Gastroesophageal sphincter (tissue), 4 donors: Measurements from ENCODE around the gene CHCHD6. TPM values are rescaled to one million over a fixed set of nuclear protein-coding genes. Genes with fewer than 3 reads are reported as not detected.

ENCODE experiments used
- ATAC-seq: fragments of 150-250 bp; one replicate; pipeline ENCODE4 v1.9.1; 2016; ENCODE audit warnings: mild to moderate bottlenecking, moderate library complexity
- H3K27ac ChIP-seq, 4 donors: fragments of 200-600 bp; sonication (generic) in 3 of 4; 1 replicate in 3 of 4; 2 replicates in 1 of 4; pipeline ENCODE4 v1.5.1; 2016 to 2019
- H3K27me3 ChIP-seq: fragments of 200-600 bp; sonication (generic); one replicate; pipeline ENCODE4 v1.5.1; 2019
- H3K36me3 ChIP-seq, 2 donors: fragments of 200-600 bp; sonication (generic); one replicate each; pipeline ENCODE4 v1.5.1; 2019; ENCODE audit warnings: control low read depth in 1 of 2
- H3K4me1 ChIP-seq, 3 donors: fragments of 200-600 bp; sonication (generic); 1 replicate in 2 of 3; 2 replicates in 1 of 3; pipeline ENCODE4 v1.5.1; 2016 to 2019; ENCODE audit warnings: control low read depth in 2 of 3
- H3K4me3 ChIP-seq, 2 donors: fragments of 200-600 bp; sonication (generic); one replicate each; pipeline ENCODE4 v1.5.1; 2019; ENCODE audit warnings: mild to moderate bottlenecking in 1 of 2, moderate library complexity in 1 of 2
- H3K9me3 ChIP-seq, 3 donors: fragments of 200-600 bp; sonication (generic); one replicate each; pipeline ENCODE4 v1.5.1; 2017 to 2019; ENCODE audit warnings: control low read depth in 2 of 3
- EP300 ChIP-seq: sonication (generic); formaldehyde crosslinking; IDR thresholded peaks from one replicate; pipeline ENCODE4 v1.6.1; 2017; ENCODE audit warnings: antibody characterized with exemption, mild to moderate bottlenecking
- POLR2A ChIP-seq, 2 donors: fragments of 450-650 bp; IDR thresholded peaks; one replicate each; pipeline ENCODE4 v1.6.1; 2017; ENCODE audit warnings: antibody characterized with exemption in 2 of 2, mild to moderate bottlenecking in 2 of 2, moderate library complexity in 1 of 2
- POLR2AphosphoS5 ChIP-seq: sonication (generic); formaldehyde crosslinking; IDR thresholded peaks from one replicate; pipeline ENCODE4 v1.6.1; 2017; ENCODE audit warnings: antibody characterized with exemption
- whole genome bisulfite sequencing, 2 donors: methylation state at CpG; one replicate each; pipeline ENCODE4 v1.1.5; 2018; ENCODE audit warnings: low coverage in 1 of 2; 5-methylcytosine and 5-hydroxymethylcytosine counted together
- total RNA-seq, 4 donors: library from RNA; depleted of rRNA; stranded (reverse); fragments of >200 nt; gene quantifications; one replicate each; pipeline ENCODE4 v1.1.0, GENCODE V29; 2016
- TF ChIP-seq, protein P1 (sequence below), 4 experiments: fragments of 200-600 bp in 2 of 4; fragments of 450-650 bp in 2 of 4; sonication (generic) in 1 of 4; IDR thresholded peaks; one replicate each; pipeline ENCODE4 v1.5.1; 2017 to 2019; ENCODE audit warnings: antibody characterized with exemption in 4 of 4, mild to moderate bottlenecking in 2 of 4, moderate library complexity in 2 of 4

The CHCHD6 gene
- total RNA-seq, 4 donors from 2014 or later, result 8.5 to 37.2 (median 15.2) TPM

DNA sequence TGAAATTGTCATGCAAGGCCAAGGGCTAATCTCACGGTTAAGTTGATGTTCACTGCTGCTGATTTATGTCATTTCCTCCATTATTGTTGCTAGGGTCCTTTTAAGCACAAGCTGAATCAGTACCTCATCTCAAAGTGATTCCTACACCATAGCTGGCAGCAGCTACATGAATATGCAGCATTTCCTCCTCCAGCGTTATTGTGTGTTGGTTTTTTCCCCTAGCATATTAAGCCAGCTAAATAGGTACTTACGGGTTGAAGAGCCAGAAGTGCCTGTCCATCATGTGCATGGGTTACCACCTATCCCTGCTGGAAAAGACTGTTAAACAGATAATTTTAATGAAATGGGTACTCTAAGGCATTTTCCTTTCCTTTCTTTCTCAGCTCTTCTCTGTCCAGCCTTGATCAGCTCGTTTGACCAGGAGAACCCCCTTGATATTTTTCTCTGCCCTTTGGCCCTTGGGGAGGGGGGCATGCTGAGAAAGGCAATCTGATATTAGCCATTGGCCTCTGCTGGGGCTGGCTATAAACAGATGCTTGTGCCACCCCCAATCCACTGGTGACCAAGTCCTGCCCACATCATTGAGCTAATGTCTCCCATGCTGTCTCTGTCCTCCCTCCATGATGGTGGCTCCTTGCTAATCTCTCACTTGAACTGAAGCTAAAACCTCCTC is 163.3 kb downstream of the CHCHD6 start:
- no peak for ATAC-seq
- WGBS, 2 donors, result 43 to 57% methylated on average over 3 to 4 of the region's 4 CpGs
- H3K4me3 ChIP-seq, result no peak overlapping the region
- H3K9me3 ChIP-seq, result no peaks in the 10 kb centered on the region
- H3K36me3 ChIP-seq, result peaks cover 0 to 20% of the 10 kb centered on the region in 2 donors
- TF ChIP-seq, protein P1, sequence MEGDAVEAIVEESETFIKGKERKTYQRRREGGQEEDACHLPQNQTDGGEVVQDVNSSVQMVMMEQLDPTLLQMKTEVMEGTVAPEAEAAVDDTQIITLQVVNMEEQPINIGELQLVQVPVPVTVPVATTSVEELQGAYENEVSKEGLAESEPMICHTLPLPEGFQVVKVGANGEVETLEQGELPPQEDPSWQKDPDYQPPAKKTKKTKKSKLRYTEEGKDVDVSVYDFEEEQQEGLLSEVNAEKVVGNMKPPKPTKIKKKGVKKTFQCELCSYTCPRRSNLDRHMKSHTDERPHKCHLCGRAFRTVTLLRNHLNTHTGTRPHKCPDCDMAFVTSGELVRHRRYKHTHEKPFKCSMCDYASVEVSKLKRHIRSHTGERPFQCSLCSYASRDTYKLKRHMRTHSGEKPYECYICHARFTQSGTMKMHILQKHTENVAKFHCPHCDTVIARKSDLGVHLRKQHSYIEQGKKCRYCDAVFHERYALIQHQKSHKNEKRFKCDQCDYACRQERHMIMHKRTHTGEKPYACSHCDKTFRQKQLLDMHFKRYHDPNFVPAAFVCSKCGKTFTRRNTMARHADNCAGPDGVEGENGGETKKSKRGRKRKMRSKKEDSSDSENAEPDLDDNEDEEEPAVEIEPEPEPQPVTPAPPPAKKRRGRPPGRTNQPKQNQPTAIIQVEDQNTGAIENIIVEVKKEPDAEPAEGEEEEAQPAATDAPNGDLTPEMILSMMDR (IDR thresholded peaks at IDR 0.05), result no peak
- TF ChIP-seq POLR2AphosphoS5, result no peak
- no peak for TF ChIP-seq POLR2A (IDR thresholded peaks at IDR 0.05)
- TF ChIP-seq EP300, result no peak
- H3K27me3 ChIP-seq, result no peaks in the 10 kb centered on the region
- H3K27ac ChIP-seq, result no peak overlapping the region
- H3K4me1 ChIP-seq, result peaks cover 0 to 19% (median 0%) of the 10 kb centered on the region in 3 donors

DNA sequence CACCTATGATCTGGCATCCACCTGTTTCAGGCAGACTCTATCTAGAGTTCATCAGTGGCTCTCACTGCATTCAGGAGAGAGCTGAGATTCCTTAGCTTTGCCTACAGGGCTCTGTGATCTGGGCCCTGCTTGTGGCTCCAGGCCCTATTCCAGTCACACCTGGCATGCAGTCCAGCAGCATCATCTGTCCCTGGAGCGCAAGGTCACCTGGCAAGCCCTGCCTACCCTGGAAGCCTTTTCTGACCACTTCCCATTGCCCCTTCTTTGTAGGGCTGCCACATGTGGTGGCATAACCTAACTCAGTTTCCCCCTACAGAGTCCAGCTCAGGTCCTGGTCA is 163.8 kb downstream of the CHCHD6 start:
- Histone ChIP-seq H3K9me3 (no peaks in the 10 kb centered on the region), H3K4me3 (no peak overlapping the region), H3K27ac (no peak overlapping the region), H3K27me3 (no peaks in the 10 kb centered on the region), H3K4me1 (peaks cover 0 to 19% (median 0%) of the 10 kb centered on the region in 3 donors), H3K36me3 (peaks cover 0 to 25% of the 10 kb centered on the region in 2 donors)
- TF ChIP-seq, protein P1 (IDR thresholded peaks at IDR 0.05), result no peak
- no peak for TF ChIP-seq EP300
- WGBS, 2 donors, result no CpG with 5 or more reads among the region's 1 CpG
- ATAC-seq, result no peak

DNA sequence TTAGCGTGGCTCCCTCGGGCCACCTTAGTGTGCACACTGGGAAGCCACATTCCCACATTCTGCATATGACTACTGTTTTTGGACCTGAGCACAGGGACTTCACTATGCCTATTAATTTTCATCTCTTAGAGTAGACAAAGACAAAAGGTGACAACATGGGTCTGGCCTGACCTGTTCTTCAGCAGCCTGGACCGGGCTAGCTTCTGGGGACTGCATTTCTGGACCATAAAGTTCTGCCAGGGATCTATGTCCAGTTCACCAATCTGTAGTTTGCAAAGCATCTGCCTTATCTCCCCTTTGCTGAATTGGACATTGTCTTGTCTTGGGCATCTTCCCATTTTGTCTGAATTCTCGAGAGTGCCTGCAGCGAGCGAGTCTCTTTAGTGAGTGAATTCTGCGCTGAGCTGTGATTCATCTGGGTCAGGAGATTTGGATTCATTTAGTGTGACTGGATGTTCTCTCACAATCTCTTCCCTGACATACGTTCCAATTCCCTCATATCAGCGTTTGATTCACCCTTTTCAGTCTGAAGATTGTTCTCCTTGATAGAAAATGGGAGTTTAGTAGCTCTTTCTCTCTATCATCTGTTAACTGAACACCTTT is 166.7 kb downstream of the CHCHD6 start:
- no peaks in the 10 kb centered on the region for H3K27me3 ChIP-seq
- peak overlapping the region in 2 of 4 donors; percentile 41 to 48 for H3K27ac ChIP-seq
- H3K4me1 ChIP-seq, result peaks cover 0 to 19% (median 0%) of the 10 kb centered on the region in 3 donors
- WGBS, 2 donors, result 71 to 98% methylated on average over 5 to 8 of the region's 9 CpGs
- no peak overlapping the region for H3K4me3 ChIP-seq
- peak; percentile 55 for ATAC-seq
- TF ChIP-seq POLR2A (IDR thresholded peaks at IDR 0.05) (no peak), EP300 (no peak), POLR2AphosphoS5 (no peak)
- TF ChIP-seq, protein P1 (IDR thresholded peaks at IDR 0.05), result no peak
- H3K9me3 ChIP-seq, result no peaks in the 10 kb centered on the region
- H3K36me3 ChIP-seq, result peaks cover 0 to 14% of the 10 kb centered on the region in 2 donors

DNA sequence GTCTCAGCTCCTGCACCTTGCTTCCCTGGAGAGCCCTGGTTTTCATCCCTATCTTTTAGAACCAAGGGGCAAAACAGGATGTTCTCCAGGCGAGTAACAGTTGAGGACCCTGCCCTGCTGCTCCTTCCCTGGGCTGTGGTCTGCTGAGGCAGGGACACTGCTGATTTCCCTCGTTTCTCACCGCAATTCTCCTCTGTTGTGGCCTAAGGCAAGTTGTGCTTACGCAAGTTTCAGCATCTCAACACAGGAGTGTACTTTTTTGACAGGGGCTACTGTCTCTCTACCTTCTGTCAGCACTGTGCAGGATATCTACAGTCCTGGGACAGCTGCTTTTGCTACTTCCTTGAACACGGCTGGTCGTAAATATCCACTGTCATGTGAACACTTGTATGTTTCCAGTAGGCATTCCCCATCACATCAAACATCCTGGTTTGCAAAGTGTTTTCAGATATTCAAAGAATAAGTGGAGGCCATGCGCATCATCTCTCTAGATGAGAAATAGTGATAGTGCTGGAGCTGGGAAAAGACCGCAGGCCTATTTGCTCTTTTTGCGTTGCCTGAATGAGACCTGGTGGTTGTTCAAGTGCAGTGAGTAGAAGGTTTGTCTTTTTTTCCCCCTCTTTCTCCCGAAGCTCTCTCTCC is 168.8 kb downstream of the CHCHD6 start:
- TF ChIP-seq POLR2AphosphoS5 (no peak), POLR2A (IDR thresholded peaks at IDR 0.05) (no peak), EP300 (no peak)
- TF ChIP-seq, protein P1 (IDR thresholded peaks at IDR 0.05), result no peak
- 89 to 93% methylated on average over 8 to 9 of the region's 10 CpGs for WGBS, 2 donors
- peaks cover 0 to 7% (median 0%) of the 10 kb centered on the region in 3 donors for H3K4me1 ChIP-seq
- no peaks in the 10 kb centered on the region for H3K9me3 ChIP-seq
- H3K27ac ChIP-seq, result no peak overlapping the region
- H3K4me3 ChIP-seq, result no peak overlapping the region
- no peak for ATAC-seq
- no peaks in the 10 kb centered on the region for H3K27me3 ChIP-seq
- H3K36me3 ChIP-seq, result peaks cover 0 to 14% of the 10 kb centered on the region in 2 donors
